ENCODE data around the gene VEZT.

The VEZT gene

DNA sequence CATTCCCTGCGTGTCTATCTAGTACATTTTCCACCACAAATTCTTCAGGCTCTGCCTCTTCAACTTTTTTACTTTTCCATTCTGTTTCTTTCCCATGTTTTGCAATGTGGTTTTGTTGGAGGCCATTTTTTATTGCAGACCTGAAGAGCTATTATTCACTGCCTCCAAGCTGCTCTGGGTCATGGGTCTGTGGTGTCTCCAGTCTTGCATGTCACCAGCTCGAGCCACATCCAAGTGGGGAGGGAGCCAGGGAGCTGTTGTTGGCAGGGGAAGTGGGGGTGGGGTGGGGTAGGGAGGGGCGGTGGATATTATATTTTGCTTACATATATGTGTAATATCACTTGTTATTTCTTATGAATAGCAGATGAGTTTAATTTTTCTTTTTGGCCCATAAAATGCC lies 69.1 kb downstream of the VEZT start:
- Histone ChIP-seq H3K27me3 (ENCODE audit: insufficient read depth, low read length) (no peaks in the 10 kb centered on the region), H3K9ac (ENCODE audit: low read length) (no peak overlapping the region), H3K27ac (ENCODE audit: low read depth, low read length, poor library complexity, severe bottlenecking) (no peak overlapping the region), H3K9me3 (ENCODE audit: low read length) (no peaks in the 10 kb centered on the region), H3K9me2 (ENCODE audit: low read depth, low read length) (no peaks in the 10 kb centered on the region), H3K79me2 (ENCODE audit: insufficient read depth, low read length) (no peaks in the 10 kb centered on the region), H3K4me2 (ENCODE audit: low read length) (no peak overlapping the region), H3K4me1 (ENCODE audit: insufficient read depth, low read length, severe bottlenecking) (no peaks in the 10 kb centered on the region), H4K20me1 (ENCODE audit: insufficient read depth, low read length) (no peaks in the 10 kb centered on the region), H3K36me3 (ENCODE audit: insufficient read depth, low read length) (peaks cover 70% of the 10 kb centered on the region), H3K4me3 (ENCODE audit: low read depth, low read length, poor library complexity, severe bottlenecking) (no peak overlapping the region), H3F3A (ENCODE audit: insufficient read depth, low read length) (no peaks in the 10 kb centered on the region), H2AFZ (ENCODE audit: low read length) (no peak overlapping the region)
- TF ChIP-seq, protein P1, sequence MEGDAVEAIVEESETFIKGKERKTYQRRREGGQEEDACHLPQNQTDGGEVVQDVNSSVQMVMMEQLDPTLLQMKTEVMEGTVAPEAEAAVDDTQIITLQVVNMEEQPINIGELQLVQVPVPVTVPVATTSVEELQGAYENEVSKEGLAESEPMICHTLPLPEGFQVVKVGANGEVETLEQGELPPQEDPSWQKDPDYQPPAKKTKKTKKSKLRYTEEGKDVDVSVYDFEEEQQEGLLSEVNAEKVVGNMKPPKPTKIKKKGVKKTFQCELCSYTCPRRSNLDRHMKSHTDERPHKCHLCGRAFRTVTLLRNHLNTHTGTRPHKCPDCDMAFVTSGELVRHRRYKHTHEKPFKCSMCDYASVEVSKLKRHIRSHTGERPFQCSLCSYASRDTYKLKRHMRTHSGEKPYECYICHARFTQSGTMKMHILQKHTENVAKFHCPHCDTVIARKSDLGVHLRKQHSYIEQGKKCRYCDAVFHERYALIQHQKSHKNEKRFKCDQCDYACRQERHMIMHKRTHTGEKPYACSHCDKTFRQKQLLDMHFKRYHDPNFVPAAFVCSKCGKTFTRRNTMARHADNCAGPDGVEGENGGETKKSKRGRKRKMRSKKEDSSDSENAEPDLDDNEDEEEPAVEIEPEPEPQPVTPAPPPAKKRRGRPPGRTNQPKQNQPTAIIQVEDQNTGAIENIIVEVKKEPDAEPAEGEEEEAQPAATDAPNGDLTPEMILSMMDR (IDR thresholded peaks at IDR 0.05; ENCODE audit: low read length): no peak
- TF ChIP-seq EZH2 (IDR thresholded peaks at IDR 0.05; ENCODE audit: borderline replicate concordance, low read length): no peak

DNA sequence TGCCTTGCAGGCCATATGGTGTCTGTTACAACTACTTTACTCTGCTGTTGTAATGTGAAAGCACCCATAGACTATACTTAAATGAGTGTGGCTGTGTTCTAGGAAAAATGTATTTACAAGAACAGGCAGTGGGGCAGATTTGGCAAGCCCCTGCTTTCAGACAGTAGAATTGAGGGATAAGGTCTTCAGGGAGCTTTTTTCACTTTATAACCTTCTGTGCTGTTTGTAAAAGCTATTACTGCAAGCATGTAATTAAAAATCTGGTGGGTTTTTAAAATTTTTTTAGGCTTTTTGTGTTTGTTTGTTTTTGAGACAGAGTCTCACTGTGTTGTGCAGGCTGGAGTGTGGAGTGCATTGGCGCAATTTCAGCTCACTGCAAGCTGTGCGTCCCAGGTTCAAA lies 73.9 kb downstream of the VEZT start:
- Histone ChIP-seq H3K4me3 (ENCODE audit: low read depth, low read length, poor library complexity, severe bottlenecking) (no peak overlapping the region), H3K79me2 (ENCODE audit: insufficient read depth, low read length) (no peaks in the 10 kb centered on the region), H3K36me3 (ENCODE audit: insufficient read depth, low read length) (peaks cover 80% of the 10 kb centered on the region), H3K9me3 (ENCODE audit: low read length) (no peaks in the 10 kb centered on the region), H2AFZ (ENCODE audit: low read length) (no peak overlapping the region), H3K4me2 (ENCODE audit: low read length) (no peak overlapping the region), H4K20me1 (ENCODE audit: insufficient read depth, low read length) (no peaks in the 10 kb centered on the region), H3K27me3 (ENCODE audit: insufficient read depth, low read length) (no peaks in the 10 kb centered on the region), H3K27ac (ENCODE audit: low read depth, low read length, poor library complexity, severe bottlenecking) (no peak overlapping the region), H3K4me1 (ENCODE audit: insufficient read depth, low read length, severe bottlenecking) (no peaks in the 10 kb centered on the region), H3K9me2 (ENCODE audit: low read depth, low read length) (no peaks in the 10 kb centered on the region), H3F3A (ENCODE audit: insufficient read depth, low read length) (no peaks in the 10 kb centered on the region), H3K9ac (ENCODE audit: low read length) (no peak overlapping the region)
- TF ChIP-seq, protein P1 (IDR thresholded peaks at IDR 0.05; ENCODE audit: low read length): no peak
- no peak for TF ChIP-seq EZH2 (IDR thresholded peaks at IDR 0.05; ENCODE audit: borderline replicate concordance, low read length)

DNA sequence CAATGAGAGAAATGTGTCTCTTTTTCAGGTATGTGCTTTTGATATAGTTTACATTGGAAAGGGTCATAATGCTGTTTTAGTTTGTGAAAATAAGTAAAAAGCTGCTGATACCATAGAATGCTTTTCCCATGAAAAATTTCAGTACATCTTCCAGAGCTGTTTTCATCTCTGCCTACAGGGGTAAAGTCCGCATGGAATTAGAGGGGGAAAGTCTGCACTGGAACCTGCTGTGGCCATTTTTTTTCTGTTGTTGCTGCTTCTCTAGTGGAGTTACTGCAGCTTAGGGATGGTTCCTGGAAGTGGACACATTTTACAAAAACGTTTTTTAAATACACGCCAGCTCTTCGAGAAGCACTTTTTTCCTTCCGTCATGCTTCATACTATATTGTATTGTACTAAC lies 81.3 kb downstream of the VEZT start:
- no peak overlapping the region for H3K4me2 ChIP-seq (ENCODE audit: low read length)
- no peak overlapping the region for H3K9ac ChIP-seq (ENCODE audit: low read length)
- no peaks in the 10 kb centered on the region; the same call in 1 of the 2 replicates for H3F3A ChIP-seq (ENCODE audit: insufficient read depth, low read length)
- H3K4me3 ChIP-seq (ENCODE audit: low read depth, low read length, poor library complexity, severe bottlenecking): no peak overlapping the region
- TF ChIP-seq EZH2 (IDR thresholded peaks at IDR 0.05; ENCODE audit: borderline replicate concordance, low read length): no peak
- TF ChIP-seq, protein P1 (IDR thresholded peaks at IDR 0.05; ENCODE audit: low read length): no peak
- H3K4me1 ChIP-seq (ENCODE audit: insufficient read depth, low read length, severe bottlenecking): no peaks in the 10 kb centered on the region
- peaks cover 68% of the 10 kb centered on the region for H3K36me3 ChIP-seq (ENCODE audit: insufficient read depth, low read length)
- no peaks in the 10 kb centered on the region for H4K20me1 ChIP-seq (ENCODE audit: insufficient read depth, low read length)
- H3K9me3 ChIP-seq (ENCODE audit: low read length): no peaks in the 10 kb centered on the region
- H3K27me3 ChIP-seq (ENCODE audit: insufficient read depth, low read length): no peaks in the 10 kb centered on the region
- H3K27ac ChIP-seq (ENCODE audit: low read depth, low read length, poor library complexity, severe bottlenecking): no peak overlapping the region
- no peaks in the 10 kb centered on the region for H3K9me2 ChIP-seq (ENCODE audit: low read depth, low read length)
- no peak overlapping the region for H2AFZ ChIP-seq (ENCODE audit: low read length)
- no peaks in the 10 kb centered on the region for H3K79me2 ChIP-seq (ENCODE audit: insufficient read depth, low read length)

Measured in OCI-LY1 (cell line).